HG02763 (cell line): ENCODE measurements around the gene PER2.

ENCODE experiments used
- ATAC-seq: cut with Tn5 transposase; IDR thresholded peaks from one replicate; pipeline ENCODE4 v1.9.1; 2021; ENCODE audit warnings: mild to moderate bottlenecking, moderate library complexity; ENCODE audit not compliant: unreplicated experiment

Gene PER2

DNA sequence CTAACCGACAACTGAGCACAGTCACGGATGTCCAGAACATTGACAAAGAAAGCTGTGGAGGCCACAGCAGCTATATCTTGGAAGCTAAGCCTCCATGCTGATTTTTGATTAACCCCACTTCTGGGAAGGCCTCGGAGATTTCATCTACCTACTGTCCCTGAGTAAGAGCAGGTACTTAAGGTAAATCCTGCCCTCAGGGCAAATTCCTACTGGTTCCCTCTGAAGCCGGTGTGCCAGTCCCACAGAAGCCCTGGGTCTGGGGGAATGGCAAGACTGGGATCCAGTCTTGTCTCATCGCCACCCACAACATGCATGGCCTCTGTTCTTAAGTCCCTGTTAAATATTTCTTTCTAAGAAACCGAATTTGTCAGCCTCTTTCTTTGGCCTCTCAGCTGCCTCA is 18.7 kb downstream of the PER2 start:
- ATAC-seq = no peak

DNA sequence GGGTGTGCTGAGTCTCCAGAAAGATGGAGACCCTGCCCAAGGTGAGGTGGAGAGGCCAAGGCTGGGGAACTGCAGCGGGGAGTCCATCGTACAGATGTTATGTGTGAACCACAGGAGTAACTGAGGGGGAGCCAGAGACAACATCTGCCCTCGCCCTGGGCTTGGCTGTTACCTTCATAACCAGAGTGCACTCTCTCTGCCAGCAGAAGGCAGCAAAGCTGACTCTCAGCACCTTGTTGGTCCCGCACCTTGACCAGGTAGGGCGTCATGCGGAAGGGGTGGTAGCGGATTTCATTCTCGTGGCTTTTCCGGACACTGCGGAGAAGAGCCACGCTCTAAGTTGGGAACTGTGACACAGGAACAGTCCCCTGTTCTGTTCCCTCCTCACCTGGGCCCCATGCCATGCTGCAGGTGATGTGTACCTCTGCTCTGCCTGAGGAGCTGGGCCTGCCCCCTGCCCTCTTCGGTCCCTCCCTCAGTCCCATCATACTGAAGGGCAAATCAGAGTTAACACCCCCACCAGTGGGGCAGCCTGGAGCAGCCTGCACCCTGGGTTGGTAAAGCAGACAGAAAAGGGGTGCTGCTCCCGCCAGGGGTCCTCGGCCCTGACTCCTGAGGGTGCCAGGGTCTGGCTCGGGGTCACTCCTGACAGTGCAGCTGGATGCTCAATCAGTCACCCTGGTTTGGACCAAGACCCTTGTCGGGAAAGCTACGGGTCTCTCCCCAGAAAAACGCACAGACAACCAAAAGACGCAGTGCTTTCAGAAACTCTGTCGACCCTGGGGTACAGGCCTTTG is 20.3 kb downstream of the PER2 start:
- ATAC-seq = no peak

- no peak for ATAC-seq
Observed at GRCh38 chr2:238267341-238267710, 21.1 kb downstream of the PER2 start.

- no peak for ATAC-seq
Observed at GRCh38 chr2:238265605-238266004, 22.8 kb downstream of the PER2 start.

GRCh38 chr2:238264072-238264460 is 24.3 kb downstream of the PER2 start:
- ATAC-seq = no peak

GRCh38 chr2:238263204-238264071 is 25.0 kb downstream of the PER2 start:
- ATAC-seq = no peak

- no peak for ATAC-seq
Observed at GRCh38 chr2:238262496-238263122, 25.8 kb downstream of the PER2 start.

GRCh38 chr2:238261718-238262375 is 26.6 kb downstream of the PER2 start:
- no peak for ATAC-seq

- no peak for ATAC-seq
Observed at GRCh38 chr2:238260883-238261282, 27.5 kb downstream of the PER2 start.

GRCh38 chr2:238259061-238260020 is 29.1 kb downstream of the PER2 start:
- no peak for ATAC-seq

GRCh38 chr2:238257786-238258700 is 30.4 kb downstream of the PER2 start:
- ATAC-seq = no peak

DNA sequence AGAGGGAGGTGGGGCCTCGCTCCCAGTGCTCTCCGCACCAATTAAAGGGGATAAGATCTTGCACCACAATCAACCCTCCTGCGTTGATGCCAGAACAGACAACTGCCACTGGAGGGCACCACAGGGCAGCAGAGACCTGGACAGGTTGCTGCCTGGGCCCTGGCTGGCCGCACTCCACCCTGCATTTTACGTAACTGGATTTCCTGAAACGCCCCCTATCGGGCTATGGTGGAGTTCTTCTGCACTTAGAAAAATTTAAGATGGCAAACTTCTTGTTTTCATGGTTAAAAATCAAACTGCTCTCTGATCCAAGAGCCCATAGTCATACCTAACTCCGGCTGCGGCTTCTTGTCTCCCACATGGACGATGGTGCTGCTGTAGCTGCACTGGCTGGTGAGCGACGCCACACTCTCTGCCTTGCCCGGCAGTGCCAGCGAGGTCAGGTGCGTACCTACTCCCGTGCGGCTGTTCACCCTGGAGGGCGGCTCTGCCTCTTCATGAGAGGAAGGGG is 31.8 kb downstream of the PER2 start:
- ATAC-seq = no peak

- ATAC-seq = no peak
Observed at GRCh38 chr2:238256111-238256510, 32.3 kb downstream of the PER2 start.

DNA sequence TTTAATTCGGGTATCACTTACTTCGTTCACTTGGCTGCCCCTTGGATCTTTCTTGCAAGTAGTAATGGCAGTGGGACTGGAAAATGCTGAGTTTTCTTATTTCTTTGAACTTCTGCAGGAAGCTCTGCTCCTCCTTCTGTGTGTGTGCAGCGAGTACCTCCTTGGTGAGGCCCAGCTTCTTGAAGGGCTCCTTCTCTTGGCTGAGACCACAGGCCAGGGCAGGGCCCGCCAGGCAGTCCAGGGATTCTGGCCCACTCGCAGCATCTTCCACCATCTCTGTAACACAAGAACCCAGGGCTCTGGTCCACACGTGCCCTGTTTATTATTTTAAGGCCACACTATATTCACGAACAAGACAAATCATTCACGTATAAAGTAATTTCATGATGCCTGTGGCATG is 32.8 kb downstream of the PER2 start:
- ATAC-seq = no peak

DNA sequence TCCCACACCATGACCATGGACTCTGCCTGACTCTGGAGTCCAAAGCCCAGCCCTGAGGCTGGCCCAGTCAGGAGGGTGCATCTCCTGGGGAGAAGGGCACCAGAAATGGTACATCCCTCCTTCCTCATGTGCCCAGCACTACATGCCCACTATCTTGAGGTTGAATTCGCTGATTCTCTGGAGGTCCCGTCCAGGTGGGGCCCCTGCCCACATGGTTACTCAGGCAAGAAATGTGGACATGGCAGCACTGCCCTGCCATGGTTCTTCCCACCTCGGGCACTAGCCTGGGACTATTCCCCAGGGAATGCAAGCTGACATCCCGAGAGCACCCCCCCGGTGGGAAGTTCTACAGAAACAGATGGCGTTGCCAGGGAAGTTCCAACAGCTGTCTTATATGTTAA is 33.3 kb downstream of the PER2 start:
- no peak for ATAC-seq

DNA sequence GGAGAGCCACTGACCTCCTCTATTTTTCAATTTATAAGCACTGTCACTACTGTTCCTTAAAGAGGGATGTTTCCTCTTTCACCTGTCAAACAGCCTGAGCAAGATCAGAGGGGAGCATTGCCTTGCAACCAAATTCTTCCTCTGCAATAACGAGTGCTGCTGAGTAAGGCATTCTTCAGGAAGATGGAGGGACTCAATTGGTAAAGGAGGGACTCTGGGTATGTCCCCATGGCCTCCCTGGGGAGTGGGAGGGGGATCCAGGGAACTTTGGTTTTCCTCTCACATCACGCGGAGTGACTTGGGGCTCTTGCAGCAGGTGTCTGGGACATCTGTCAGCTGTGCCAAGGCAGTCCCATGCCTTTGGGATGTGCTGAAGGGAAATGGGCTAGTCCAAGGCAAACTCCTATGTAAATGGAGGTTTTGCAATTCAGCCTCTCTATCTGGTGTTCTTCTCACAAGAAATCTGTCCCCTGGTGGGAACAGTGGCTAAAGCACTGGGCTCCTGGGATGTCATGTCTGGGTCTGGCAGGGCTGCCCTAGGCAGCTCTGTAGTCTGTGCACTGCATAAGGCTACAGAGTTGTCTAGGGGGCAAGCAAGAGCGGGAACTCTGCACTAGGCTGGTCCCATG is 34.2 kb downstream of the PER2 start:
- no peak for ATAC-seq

GRCh38 chr2:238252766-238253630 is 35.4 kb downstream of the PER2 start:
- ATAC-seq = no peak
